K562 (cell line): Measurements from ENCODE around the gene ZFR2. TPM values are rescaled to one million over a fixed set of nuclear protein-coding genes. Genes with fewer than 3 reads are reported as not detected.
A peak's percentile ranks its signal among the peaks of the same experiment; 100 is the strongest.

Experiments
- ATAC-seq: fragments of 200-7000 bp; cut with Tn5 transposase; 3 replicates; pipeline ENCODE4 v1.9.1; 2020; ENCODE audit warnings: moderate library complexity
- BruUV-seq: library from RNA; stranded (reverse); fragments of 400-500 nt; replicated peaks from 2 replicates; lab custom pipeline; 2021; lab: Mats Ljungman, UMichigan
- CTCF ChIA-PET: fragments of 300-600 bp; formaldehyde crosslinking; extraction: SDS; loops from one replicate; lab custom pipeline; 2021; ENCODE audit warnings: low intra/inter-chr PET ratio; lab: Yijun Ruan, JAX
- POLR2A ChIA-PET: fragments of 300-600, 350-650 bp; sonication (Branson Sonifier 250); formaldehyde crosslinking; extraction: SDS; loops from one replicate; lab custom pipeline; 2021; ENCODE audit warnings: antibody characterized with exemption, inconsistent platforms; lab: Yijun Ruan, JAX
- DNase-seq, 4 experiments: peaks; one replicate each; pipeline versions ENCODE4 v3.0.0 to v3.0.0-alpha.2; 2011 to 2018; ENCODE audit warnings: low spot score in 3 of 4, mixed read lengths in 3 of 4; ENCODE audit errors: extremely low read depth in 1 of 4
- FAIRE-seq: peaks from 2 replicates; lab custom pipeline; 2011; peaks lifted over from hg19 to GRCh38; lab: Jason Lieb, UNC
- H2AFZ ChIP-seq: 2 replicates; pipeline ENCODE4 v1.6.0; 2011; ENCODE audit warnings: low read depth, low read length, control low read depth, inconsistent platforms
- H3K27ac ChIP-seq: fragments of 200-600 bp; 3 replicates; pipeline ENCODE4 v1.8.0; 2011; ENCODE audit warnings: low read depth, mild to moderate bottlenecking, control low read depth, inconsistent platforms, low read length, moderate library complexity, mixed read lengths; ENCODE audit errors: extremely low read depth
- H3K27me3 ChIP-seq, 2 experiments: fragments of 300-600 bp in 1 of 2; 2 replicates in 1 of 2; 3 replicates in 1 of 2; pipeline versions ENCODE4 v1.6.0 to v1.8.0; 2011; ENCODE audit warnings: inconsistent platforms in 2 of 2, low read length in 2 of 2, mild to moderate bottlenecking in 1 of 2, mixed read lengths in 1 of 2, moderate library complexity in 1 of 2; ENCODE audit not compliant: control insufficient read depth in 2 of 2, insufficient read depth in 2 of 2
- H3K36me3 ChIP-seq: fragments of 300-600 bp; 3 replicates; pipeline ENCODE4 v1.8.0; 2011; ENCODE audit warnings: mild to moderate bottlenecking, low read length, inconsistent platforms; ENCODE audit not compliant: control insufficient read depth, insufficient read depth
- H3K4me1 ChIP-seq, 2 experiments: fragments of 200-600 bp in 1 of 2; replicated peaks in 1 of 2; 2 replicates in 1 of 2; 3 replicates in 1 of 2; pipeline versions ENCODE4 v1.5.1 to v1.8.0; 2011; ENCODE audit warnings: inconsistent platforms in 2 of 2, low read length in 2 of 2, mild to moderate bottlenecking in 1 of 2, mixed read lengths in 1 of 2, moderate library complexity in 1 of 2; ENCODE audit not compliant: control insufficient read depth in 2 of 2, insufficient read depth in 2 of 2
- H3K4me2 ChIP-seq: 2 replicates; pipeline ENCODE4 v1.6.1; 2011; ENCODE audit warnings: low read length, control low read depth, inconsistent platforms, mixed read lengths; ENCODE audit not compliant: insufficient read depth
- H3K4me3 ChIP-seq: fragments of 200-600 bp; sonication (generic), shearing (Covaris generic); 2 replicates; pipeline ENCODE4 v1.5.1; 2016; ENCODE audit warnings: control low read depth, inconsistent platforms
- H3K79me2 ChIP-seq: fragments of 200-600 bp; 3 replicates; pipeline ENCODE4 v1.8.0; 2011; ENCODE audit warnings: low read length, inconsistent platforms; ENCODE audit not compliant: control insufficient read depth, insufficient read depth
- H3K9ac ChIP-seq, 2 experiments: 2 replicates each; pipeline versions ENCODE4 v1.6.0 to v1.6.1; 2011; ENCODE audit warnings: low read depth in 2 of 2, low read length in 2 of 2, control low read depth in 1 of 2, inconsistent platforms in 1 of 2, mild to moderate bottlenecking in 1 of 2, mixed read lengths in 1 of 2; ENCODE audit not compliant: insufficient read depth in 1 of 2
- H3K9me1 ChIP-seq: one replicate; pipeline ENCODE4 v1.6.0; 2011; ENCODE audit warnings: inconsistent platforms, mild to moderate bottlenecking, low read length, moderate library complexity; ENCODE audit not compliant: control insufficient read depth, insufficient read depth
- H3K9me3 ChIP-seq: replicated peaks from 2 replicates; pipeline ENCODE4 v1.5.1; 2011; ENCODE audit warnings: low read depth, low read length, inconsistent platforms; ENCODE audit not compliant: control insufficient read depth, insufficient read depth
- H4K20me1 ChIP-seq: replicated peaks from 2 replicates; pipeline ENCODE4 v1.6.1; 2011; ENCODE audit warnings: low read length, inconsistent platforms, mixed read lengths; ENCODE audit not compliant: control insufficient read depth, insufficient read depth
- HMG20A ChIP-seq: fragments of 450-650 bp; formaldehyde crosslinking; conservative IDR thresholded peaks from 2 replicates; pipeline ENCODE4 v1.4.0; 2020; ENCODE audit warnings: mild to moderate bottlenecking, mixed read lengths
- ILF3 ChIP-seq: fragments of 450-650 bp; IDR thresholded peaks from 2 replicates; pipeline ENCODE4 v1.6.1; 2018; ENCODE audit warnings: antibody characterized with exemption, mild to moderate bottlenecking, moderate library complexity, borderline replicate concordance
- PHB2 ChIP-seq: fragments of 450-650 bp; IDR thresholded peaks from 2 replicates; pipeline ENCODE4 v1.6.1; 2017; ENCODE audit warnings: low read depth
- ZKSCAN8 ChIP-seq: fragments of 200-800 bp; sonication (Bioruptor generic); IDR thresholded peaks from 2 replicates; pipeline ENCODE4 v1.6.1; 2016; ENCODE audit warnings: missing genetic modification characterization, missing compliant biosample characterization
- ZNF41 ChIP-seq: fragments of 250-450 bp; sonication (Bioruptor Pico); conservative IDR thresholded peaks from 2 replicates; pipeline ENCODE4 v1.4.0; 2020; ENCODE audit warnings: mild to moderate bottlenecking
- WGBS: fragments of 100-300 bp; shearing (Covaris generic); methylation state at CpG from one replicate; pipeline ENCODE4 v1.1.6; 2016; ENCODE audit warnings: low coverage, mixed read lengths; ENCODE audit not compliant: insufficient coverage; ENCODE audit errors: missing lambda C conversion rate; 5-methylcytosine and 5-hydroxymethylcytosine counted together
- in situ Hi-C: fragments of 300-500 bp; cut with MboI; formaldehyde crosslinking; loops from 4 replicates; pipeline ENCODE4 v1.15.0; 2018; ENCODE audit warnings: inconsistent platforms, mixed read lengths
- intact Hi-C: fragments of 100-400 bp; cut with micrococcal nuclease; formaldehyde crosslinking; loops from 2 replicates; pipeline ENCODE4 v1.14.2; 2022
- polyA plus RNA-seq, 8 experiments: library from polyadenylated mRNA; depleted of rRNA in 4 of 8; stranded (reverse) in 5 of 8; unstranded in 3 of 8; fragments of >200 nt; fragmentation: Nextera tagmentation in 2 of 8; fragmentation: Illumina TruSeq in 1 of 8; extraction: Ambion mirVana in 2 of 8; extraction: Trizol in 1 of 8; gene quantifications; 2 replicates each; pipeline versions ENCODE4 v1.2.1 to v1.2.3, GENCODE V29; 2011 to 2014; ENCODE audit warnings: inconsistent platforms in 1 of 8, missing spikeins in 1 of 8
- total RNA-seq, 7 experiments: library from RNA; depleted of rRNA in 6 of 7; stranded (reverse); fragments of >200 nt in 6 of 7; fragmentation: Illumina TruSeq in 2 of 7; extraction: Trizol in 2 of 7; gene quantifications; 2 replicates each; pipeline versions ENCODE4 v1.2.1 to v1.2.3, GENCODE V29; 2011 to 2021; ENCODE audit warnings: low replicate concordance in 1 of 7

Gene ZFR2
- total and polyA plus RNA-seq, 9 of the 15 experiments (the other 6 are each of a cell fraction or from before 2014, with no cell fraction given): 0.03 to 0.59 (median 0.07) TPM; not detected in 6

- TF ChIP-seq HMG20A (CRISPR knock-in tag): no peak
- no peak for TF ChIP-seq PHB2
- TF ChIP-seq ZNF41 (CRISPR knock-in tag): no peak
- no peak for TF ChIP-seq ZKSCAN8
- TF ChIP-seq ILF3: no peak
- Histone ChIP-seq H3K36me3 (no peaks in the 10 kb centered on the region), H3K9ac (peak overlapping the region in 1 of 2 experiments; percentile 28; a peak in 1 of 4 replicates), H3K9me3 (no peaks in the 10 kb centered on the region), H3K27me3 (peaks cover 0 to 6% of the 10 kb centered on the region in 2 experiments; a peak in 1 of 5 replicates), H3K79me2 (no peaks in the 10 kb centered on the region), H3K4me1 (peaks cover 18 to 42% of the 10 kb centered on the region in 2 experiments; a peak in 4 of 5 replicates), H3K9me1 (no peaks in the 10 kb centered on the region), H3K4me3 (no peak overlapping the region), H3K4me2 (no peak overlapping the region), H2AFZ (no peak overlapping the region), H4K20me1 (no peaks in the 10 kb centered on the region; the same call in 1 of the 2 replicates), H3K27ac (no peak overlapping the region)
- DNase-seq (no peak), ATAC-seq (no peak), FAIRE-seq (no peak)
- BruUV-seq: no TSS peak
- in situ Hi-C loops (no loop called here), intact Hi-C loops (loop anchor here (1.0 to 2.0 kb wide), 2 partner anchors 135 to 352 kb away; no protein-coding TSS in a partner anchor)
- WGBS: 80% methylated on average over 1 of the region's 1 CpG
- ChIA-PET POLR2A (interaction anchor here (0.6 to 1.4 kb wide), 3 partner anchors 12 to 73 kb away, joined by 3 to 5 read pairs (median 4); no protein-coding TSS in a partner anchor), CTCF (interaction anchor here (0.5 to 1.2 kb wide), 4 partner anchors 118 to 352 kb away, joined by 3 to 6 read pairs (median 4); partner anchors contain the start of gene PIAS4)
These were observed 16.7 kb downstream of the ZFR2 start for GRCh38 chr19:3852177-3852511.
